ENCODE results near the gene VWA5B1. TPM values are rescaled to one million over a fixed set of nuclear protein-coding genes. Genes with fewer than 3 reads are reported as not detected.

Gene VWA5B1
- total RNA-seq, 1 donor, result not detected

DNA sequence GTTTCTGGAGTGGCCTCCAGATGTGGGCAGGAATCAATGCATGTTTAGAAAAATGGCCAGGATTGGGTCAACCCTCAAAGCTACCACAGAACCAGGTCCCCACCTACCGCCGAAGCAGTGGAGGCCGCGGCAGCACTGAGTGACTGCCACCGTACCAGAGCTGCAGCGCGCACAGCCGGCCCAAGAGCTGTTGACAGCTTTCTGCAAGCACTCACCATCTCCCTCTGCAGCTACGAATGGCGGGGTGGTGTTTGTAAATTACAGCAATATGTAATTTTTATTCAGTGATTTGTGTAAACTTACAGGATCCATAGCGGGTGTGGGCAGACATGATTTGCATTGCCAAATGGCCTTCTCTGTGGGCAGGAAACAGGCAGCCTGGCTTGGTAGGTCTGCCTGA, 98.9 kb downstream of the VWA5B1 start:
- H3K4me3 ChIP-seq (ENCODE audit: low read depth, low read length), result no peak overlapping the region
- TF ChIP-seq, protein P1, sequence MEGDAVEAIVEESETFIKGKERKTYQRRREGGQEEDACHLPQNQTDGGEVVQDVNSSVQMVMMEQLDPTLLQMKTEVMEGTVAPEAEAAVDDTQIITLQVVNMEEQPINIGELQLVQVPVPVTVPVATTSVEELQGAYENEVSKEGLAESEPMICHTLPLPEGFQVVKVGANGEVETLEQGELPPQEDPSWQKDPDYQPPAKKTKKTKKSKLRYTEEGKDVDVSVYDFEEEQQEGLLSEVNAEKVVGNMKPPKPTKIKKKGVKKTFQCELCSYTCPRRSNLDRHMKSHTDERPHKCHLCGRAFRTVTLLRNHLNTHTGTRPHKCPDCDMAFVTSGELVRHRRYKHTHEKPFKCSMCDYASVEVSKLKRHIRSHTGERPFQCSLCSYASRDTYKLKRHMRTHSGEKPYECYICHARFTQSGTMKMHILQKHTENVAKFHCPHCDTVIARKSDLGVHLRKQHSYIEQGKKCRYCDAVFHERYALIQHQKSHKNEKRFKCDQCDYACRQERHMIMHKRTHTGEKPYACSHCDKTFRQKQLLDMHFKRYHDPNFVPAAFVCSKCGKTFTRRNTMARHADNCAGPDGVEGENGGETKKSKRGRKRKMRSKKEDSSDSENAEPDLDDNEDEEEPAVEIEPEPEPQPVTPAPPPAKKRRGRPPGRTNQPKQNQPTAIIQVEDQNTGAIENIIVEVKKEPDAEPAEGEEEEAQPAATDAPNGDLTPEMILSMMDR (IDR thresholded peaks at IDR 0.05; ENCODE audit: insufficient read depth, low read length), result no peak
- DNase-seq (ENCODE audit: low read depth), result no peak

DNA sequence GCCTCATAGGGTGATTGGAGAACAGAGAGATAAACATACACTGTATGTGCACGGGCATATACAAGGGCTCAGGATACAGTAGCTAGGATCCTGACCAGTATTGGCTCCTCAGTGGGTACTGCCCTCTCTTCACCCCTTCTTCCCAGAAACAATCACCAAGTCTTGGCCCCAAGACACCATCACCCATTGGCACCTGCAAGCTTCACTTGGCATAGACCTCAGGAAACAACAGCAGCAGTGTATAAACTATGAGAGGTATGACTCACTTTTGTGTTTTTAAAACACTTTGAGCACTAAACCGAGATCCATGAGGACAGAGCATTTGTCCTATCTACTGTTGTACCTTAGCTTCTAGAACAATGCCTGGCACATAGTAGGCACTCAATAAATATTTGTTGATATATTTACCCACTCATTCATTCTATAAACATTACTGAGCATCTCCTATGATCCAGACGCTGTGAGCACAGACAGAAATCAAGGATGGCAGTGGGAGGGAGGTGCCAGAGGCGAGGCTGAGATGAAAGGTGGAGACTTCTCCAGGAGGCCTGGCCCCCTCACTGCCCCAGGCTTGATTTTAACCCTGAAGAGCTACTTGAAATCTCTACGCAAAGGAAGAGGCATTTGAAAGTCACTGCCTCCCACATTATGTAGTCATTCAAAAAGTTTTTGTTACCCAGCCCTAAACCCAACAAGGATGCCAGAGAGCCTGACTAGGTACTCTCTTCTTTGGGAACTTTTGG, 100.1 kb downstream of the VWA5B1 start:
- no peak overlapping the region for H3K4me3 ChIP-seq (ENCODE audit: low read depth, low read length)
- TF ChIP-seq, protein P1 (IDR thresholded peaks at IDR 0.05; ENCODE audit: insufficient read depth, low read length), result no peak
- DNase-seq (ENCODE audit: low read depth), result peak; percentile 54

DNA sequence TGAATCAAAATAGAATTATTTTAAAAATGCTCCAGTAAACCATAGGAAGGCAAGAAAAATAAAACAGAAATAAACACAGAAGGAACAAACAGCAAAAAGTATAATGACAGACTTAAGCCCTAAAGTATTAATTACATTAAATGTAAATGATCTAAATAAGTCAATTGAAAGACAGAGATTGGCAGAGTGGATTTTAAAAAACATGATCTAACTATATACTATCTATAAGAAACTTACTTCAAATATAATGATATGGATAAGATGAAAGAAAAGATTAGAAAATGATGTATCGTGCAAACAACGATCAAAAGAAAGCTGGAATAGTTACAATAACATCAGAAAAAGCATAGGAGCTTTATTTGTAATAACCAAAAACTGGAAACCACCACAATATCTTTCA, 104.6 kb downstream of the VWA5B1 start:
- TF ChIP-seq, protein P1 (IDR thresholded peaks at IDR 0.05; ENCODE audit: insufficient read depth, low read length), result no peak
- no peak for DNase-seq (ENCODE audit: low read depth)
- no peak overlapping the region for H3K4me3 ChIP-seq (ENCODE audit: low read depth, low read length)

DNA sequence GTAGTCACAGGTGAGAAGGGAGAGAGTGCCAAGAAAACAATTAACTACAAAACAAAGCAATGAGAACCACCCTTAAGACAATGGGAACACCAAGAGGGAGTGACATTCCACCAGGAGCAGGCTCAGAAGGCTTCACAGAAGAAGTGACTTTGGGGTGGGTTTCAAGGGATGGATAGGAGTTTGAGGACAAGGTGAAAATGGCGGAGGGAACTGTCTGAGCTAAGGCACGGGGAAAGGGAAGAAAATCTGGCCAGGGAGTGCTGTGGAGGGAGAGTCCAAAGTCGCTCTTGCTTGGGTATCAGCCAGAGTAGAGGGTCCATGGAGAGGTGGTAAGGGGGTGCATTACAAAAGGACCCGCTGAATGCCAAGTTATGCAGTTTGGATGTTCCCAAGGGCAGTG, 108.1 kb downstream of the VWA5B1 start:
- TF ChIP-seq, protein P1 (IDR thresholded peaks at IDR 0.05; ENCODE audit: insufficient read depth, low read length), result no peak
- DNase-seq (ENCODE audit: low read depth), result no peak
- H3K4me3 ChIP-seq (ENCODE audit: low read depth, low read length), result no peak overlapping the region

DNA sequence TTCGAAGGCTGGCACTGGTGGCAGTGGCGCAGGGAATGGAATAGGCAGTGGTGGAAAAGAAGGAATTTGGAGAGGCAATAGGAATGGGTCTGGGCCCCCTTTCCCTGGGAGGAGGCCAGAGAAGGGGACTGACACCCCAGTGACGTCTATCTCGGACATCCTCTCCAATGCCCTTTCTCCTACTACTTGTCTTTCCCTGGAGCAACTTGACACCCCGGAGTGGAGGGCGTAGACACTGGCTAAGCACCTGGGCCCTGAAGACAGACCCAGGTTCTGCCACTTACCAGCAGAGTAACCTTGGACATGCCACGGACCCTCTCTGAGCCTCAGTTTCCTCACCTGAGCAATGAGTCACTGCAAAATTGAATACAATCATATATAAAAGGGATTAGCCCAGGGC, 108.5 kb downstream of the VWA5B1 start:
- no peak overlapping the region for H3K4me3 ChIP-seq (ENCODE audit: low read depth, low read length)
- TF ChIP-seq, protein P1 (IDR thresholded peaks at IDR 0.05; ENCODE audit: insufficient read depth, low read length), result no peak
- DNase-seq (ENCODE audit: low read depth), result no peak

DNA sequence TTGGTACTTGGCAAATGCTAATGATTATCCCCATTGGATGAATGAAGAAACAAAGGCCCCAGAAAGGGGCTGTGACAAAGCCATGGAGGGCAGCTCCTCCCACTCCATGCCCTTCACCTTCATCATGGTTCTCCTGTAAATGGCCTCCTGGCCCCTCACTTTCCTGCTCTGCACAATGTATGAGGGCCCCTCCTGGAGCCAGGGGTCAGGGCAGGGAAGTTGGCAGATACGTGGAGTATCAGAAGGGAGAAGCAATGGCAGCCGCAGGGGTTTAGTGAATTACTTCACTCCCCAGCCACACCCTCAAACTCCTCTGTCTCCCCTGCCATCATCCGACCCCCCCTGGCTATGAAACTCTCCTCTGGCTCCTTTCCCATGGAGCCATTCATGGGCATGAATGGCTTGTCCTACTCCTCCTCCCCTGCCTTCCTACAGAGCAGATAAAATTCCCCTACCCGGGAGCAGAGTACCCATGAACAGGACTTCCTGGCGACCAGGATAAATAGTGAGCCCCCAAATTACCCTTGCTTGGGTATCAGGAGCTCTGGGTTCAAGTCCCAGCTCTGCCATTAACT, 109.0 kb downstream of the VWA5B1 start:
- no peak for DNase-seq (ENCODE audit: low read depth)
- no peak overlapping the region for H3K4me3 ChIP-seq (ENCODE audit: low read depth, low read length)
- TF ChIP-seq, protein P1 (IDR thresholded peaks at IDR 0.05; ENCODE audit: insufficient read depth, low read length), result no peak

Measured in fibroblast of the aortic adventitia (primary cell).